HepG2 (cell line): ENCODE measurements around the gene MAPK11. TPM values are rescaled to one million over a fixed set of nuclear protein-coding genes. Genes with fewer than 3 reads are reported as not detected.

ENCODE experiments used
- AGO2 ChIP-seq: fragments of 200-400 bp; formaldehyde crosslinking; optimal IDR thresholded peaks from 2 replicates; pipeline ENCODE3; 2017; ENCODE audit warnings: mild to moderate bottlenecking, low read depth, low read length, moderate library complexity
- ATM ChIP-seq: fragments of 450-650 bp; IDR thresholded peaks from 2 replicates; pipeline ENCODE4 v1.7.1; 2017; ENCODE audit warnings: mild to moderate bottlenecking, borderline replicate concordance
- CBFB ChIP-seq: sonication (generic); formaldehyde crosslinking; IDR thresholded peaks from 2 replicates; pipeline ENCODE4 v1.4.0; 2020; ENCODE audit warnings: missing genetic modification reagents
- CBX1 ChIP-seq: IDR thresholded peaks from one replicate; pipeline ENCODE4 v1.6.1; 2016; ENCODE audit warnings: antibody characterized with exemption, low read depth
- DMAP1 ChIP-seq: IDR thresholded peaks from 2 replicates; pipeline ENCODE4 v1.6.1; 2016
- IKZF1 ChIP-seq: fragments of 450-650 bp; IDR thresholded peaks from 2 replicates; pipeline ENCODE4 v1.7.1; 2016
- JUN ChIP-seq: sonication (generic); formaldehyde crosslinking; IDR thresholded peaks from 2 replicates; pipeline ENCODE4 v1.4.0; 2020; ENCODE audit warnings: mild to moderate bottlenecking, missing genetic modification reagents
- KDM3A ChIP-seq: IDR thresholded peaks from 2 replicates; pipeline ENCODE4 v1.6.1; 2018; ENCODE audit warnings: low read depth, missing compliant biosample characterization
- MAFF ChIP-seq: IDR thresholded peaks from 2 replicates; pipeline ENCODE4 v1.6.1; 2011; ENCODE audit warnings: low read depth, low read length, improper control_type of control experiment
- MLXIP ChIP-seq: sonication (generic); formaldehyde crosslinking; IDR thresholded peaks from 2 replicates; pipeline ENCODE4 v1.9.0; 2021; ENCODE audit warnings: missing genetic modification reagents, borderline replicate concordance
- NFE2 ChIP-seq: sonication (generic); formaldehyde crosslinking; IDR thresholded peaks from 2 replicates; pipeline ENCODE4 v1.4.0; 2020; ENCODE audit warnings: missing genetic modification reagents
- POLR2G ChIP-seq: fragments of 200-400 bp; formaldehyde crosslinking; IDR thresholded peaks from 2 replicates; pipeline ENCODE4 v1.6.1; 2018; ENCODE audit warnings: mild to moderate bottlenecking, low read depth, low read length, moderate library complexity
- THAP9 ChIP-seq: sonication (generic); formaldehyde crosslinking; IDR thresholded peaks from 2 replicates; pipeline ENCODE4; 2020; ENCODE audit warnings: missing genetic modification reagents, mild to moderate bottlenecking, borderline replicate concordance
- ZNF225 ChIP-seq: sonication (generic); formaldehyde crosslinking; IDR thresholded peaks from 2 replicates; pipeline ENCODE4 v1.4.0; 2020; ENCODE audit warnings: mild to moderate bottlenecking, missing genetic modification reagents
- ZNF253 ChIP-seq: sonication (generic); formaldehyde crosslinking; IDR thresholded peaks from 2 replicates; pipeline ENCODE4 v1.8.0; 2022; ENCODE audit warnings: mild to moderate bottlenecking, missing genetic modification reagents, borderline replicate concordance
- ZNF329 ChIP-seq: sonication (generic); formaldehyde crosslinking; IDR thresholded peaks from 2 replicates; pipeline ENCODE4 v1.9.0; 2021; ENCODE audit warnings: low read depth, mild to moderate bottlenecking, missing genetic modification reagents
- ZNF430 ChIP-seq: sonication (generic); formaldehyde crosslinking; IDR thresholded peaks from 2 replicates; pipeline ENCODE4 v1.9.0; 2021; ENCODE audit warnings: mild to moderate bottlenecking, missing genetic modification reagents
- ZNF496 ChIP-seq: sonication (generic); formaldehyde crosslinking; IDR thresholded peaks from 2 replicates; pipeline ENCODE4 v1.8.1; 2023; ENCODE audit warnings: mild to moderate bottlenecking, moderate library complexity, missing genetic modification reagents; ENCODE audit not compliant: insufficient replicate concordance
- ZNF543 ChIP-seq: sonication (generic); formaldehyde crosslinking; IDR thresholded peaks from 2 replicates; pipeline ENCODE4 v1.4.0; 2020; ENCODE audit warnings: mild to moderate bottlenecking, missing genetic modification reagents
- ZNF615 ChIP-seq: sonication (generic); formaldehyde crosslinking; IDR thresholded peaks from 2 replicates; pipeline ENCODE4 v1.5.0; 2020; ENCODE audit warnings: mild to moderate bottlenecking, missing genetic modification reagents, borderline replicate concordance
- ZNF678 ChIP-seq: sonication (generic); formaldehyde crosslinking; IDR thresholded peaks from 2 replicates; pipeline ENCODE4 v1.4.0; 2020; ENCODE audit warnings: mild to moderate bottlenecking, missing genetic modification reagents
- ZNF780A ChIP-seq: sonication (generic); formaldehyde crosslinking; IDR thresholded peaks from 2 replicates; pipeline ENCODE4 v1.8.0; 2022; ENCODE audit warnings: mild to moderate bottlenecking, missing genetic modification reagents, moderate library complexity
- ZNF788 ChIP-seq: sonication (generic); formaldehyde crosslinking; IDR thresholded peaks from 2 replicates; pipeline ENCODE4 v1.5.0; 2020; ENCODE audit warnings: mild to moderate bottlenecking, missing genetic modification reagents, borderline replicate concordance
- polyA plus RNA-seq, 8 experiments: library from polyadenylated mRNA; depleted of rRNA in 3 of 8; stranded (reverse) in 7 of 8; unstranded in 1 of 8; fragments of >200 nt; fragmentation: Illumina TruSeq in 4 of 8; extraction: Trizol in 4 of 8; gene quantifications; 2 replicates each; pipeline versions ENCODE4 v1.2.1 to v1.2.3, GENCODE V29; 2011 to 2016; ENCODE audit warnings: low read depth in 4 of 8, missing spikeins in 1 of 8, mixed read lengths in 1 of 8; ENCODE audit not compliant: insufficient read depth in 1 of 8
- total RNA-seq, 5 experiments: library from RNA; depleted of rRNA; stranded (reverse); fragments of >200 nt; fragmentation: Illumina TruSeq; extraction: Trizol; gene quantifications; 2 replicates each; pipeline ENCODE4 v1.2.3, GENCODE V29; 2016; ENCODE audit warnings: low read depth in 1 of 5
- TF ChIP-seq, protein P1 (sequence below): sonication (generic); formaldehyde crosslinking; IDR thresholded peaks from 2 replicates; pipeline ENCODE4 v1.8.1; 2023; ENCODE audit warnings: mild to moderate bottlenecking, missing genetic modification reagents, borderline replicate concordance
- TF ChIP-seq, protein P2 (sequence below): sonication (generic); formaldehyde crosslinking; IDR thresholded peaks from 2 replicates; pipeline ENCODE4 v1.5.0; 2020; ENCODE audit warnings: missing genetic modification reagents

Gene MAPK11
- total and polyA plus RNA-seq, 2 of the 13 experiments (the other 11 are each of a cell fraction or from before 2014, with no cell fraction given) = 0.15 to 0.17 TPM

GRCh38 chr22:50260801-50261614 lies 9.2 kb downstream of the MAPK11 start (continued):
- TF ChIP-seq THAP9 (CRISPR knock-in tag) = no peak
- TF ChIP-seq POLR2G = no peak
- TF ChIP-seq ZNF788 = no peak
- no peak for TF ChIP-seq AGO2
- TF ChIP-seq CBFB (CRISPR knock-in tag) = no peak
- TF ChIP-seq CBX1 = no peak
- TF ChIP-seq NFE2 (CRISPR knock-in tag) = no peak
- TF ChIP-seq MLXIP (CRISPR knock-in tag) = no peak
- no peak for TF ChIP-seq MAFF
- no peak for TF ChIP-seq ZNF253
- TF ChIP-seq ZNF678 (CRISPR knock-in tag) = no peak
- no peak for TF ChIP-seq ZNF780A
- 0 out of 2 replicates have a peak, but pooled peaks have one; percentile 36 for TF ChIP-seq KDM3A (CRISPR knock-in tag)
- TF ChIP-seq DMAP1 (CRISPR knock-in tag) = no peak
- no peak for TF ChIP-seq IKZF1
- TF ChIP-seq, protein P1, sequence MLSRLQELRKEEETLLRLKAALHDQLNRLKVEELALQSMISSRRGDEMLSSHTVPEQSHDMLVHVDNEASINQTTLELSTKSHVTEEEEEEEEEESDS (CRISPR knock-in tag) = no peak
- TF ChIP-seq JUN (CRISPR knock-in tag) = no peak
- TF ChIP-seq ATM = no peak
- TF ChIP-seq ZNF225 = 0 out of 2 replicates have a peak, but pooled peaks have one; percentile 24
- no peak for TF ChIP-seq ZNF496 (CRISPR knock-in tag)
- TF ChIP-seq ZNF430 (CRISPR knock-in tag) = peak; percentile 62; the same call in 1 of the 2 replicates
- TF ChIP-seq ZNF329 = no peak
- TF ChIP-seq, protein P2, sequence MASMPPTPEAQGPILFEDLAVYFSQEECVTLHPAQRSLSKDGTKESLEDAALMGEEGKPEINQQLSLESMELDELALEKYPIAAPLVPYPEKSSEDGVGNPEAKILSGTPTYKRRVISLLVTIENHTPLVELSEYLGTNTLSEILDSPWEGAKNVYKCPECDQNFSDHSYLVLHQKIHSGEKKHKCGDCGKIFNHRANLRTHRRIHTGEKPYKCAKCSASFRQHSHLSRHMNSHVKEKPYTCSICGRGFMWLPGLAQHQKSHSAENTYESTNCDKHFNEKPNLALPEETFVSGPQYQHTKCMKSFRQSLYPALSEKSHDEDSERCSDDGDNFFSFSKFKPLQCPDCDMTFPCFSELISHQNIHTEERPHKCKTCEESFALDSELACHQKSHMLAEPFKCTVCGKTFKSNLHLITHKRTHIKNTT (CRISPR knock-in tag) = no peak
- no peak for TF ChIP-seq ZNF543 (CRISPR knock-in tag)
- TF ChIP-seq ZNF615 (CRISPR knock-in tag) = no peak
